Retinal pigment epithelial cell (primary cell): ENCODE data around the gene IFNG-AS1.

ENCODE experiments used
- DNase-seq: peaks from one replicate; pipeline ENCODE4 v3.0.0-alpha.2; 2010; ENCODE audit warnings: low read depth
- H3K4me3 ChIP-seq: 2 replicates; pipeline ENCODE4 v1.5.1; 2011; ENCODE audit warnings: mild to moderate bottlenecking, low read length, control low read depth, moderate library complexity
- CTCF ChIP-seq: conservative IDR thresholded peaks from 2 replicates; pipeline ENCODE4 v1.5.1; 2011; ENCODE audit warnings: low read depth, low read length, control low read depth, inconsistent platforms

Gene IFNG-AS1

GRCh38 chr12:68031174-68031573, 41.9 kb downstream of the IFNG-AS1 start:
- TF ChIP-seq CTCF, result no peak
- no peak for DNase-seq
- H3K4me3 ChIP-seq, result no peak overlapping the region

GRCh38 chr12:68031881-68032739, 42.9 kb downstream of the IFNG-AS1 start:
- DNase-seq, result no peak
- H3K4me3 ChIP-seq, result no peak overlapping the region
- TF ChIP-seq CTCF, result no peak

GRCh38 chr12:68034567-68034966, 45.3 kb downstream of the IFNG-AS1 start:
- DNase-seq, result no peak
- no peak for TF ChIP-seq CTCF
- H3K4me3 ChIP-seq, result no peak overlapping the region

GRCh38 chr12:68036642-68037041, 47.4 kb downstream of the IFNG-AS1 start:
- DNase-seq, result no peak
- TF ChIP-seq CTCF, result no peak
- H3K4me3 ChIP-seq, result no peak overlapping the region

GRCh38 chr12:68037616-68038255, 48.5 kb downstream of the IFNG-AS1 start:
- DNase-seq, result no peak
- no peak overlapping the region for H3K4me3 ChIP-seq
- TF ChIP-seq CTCF, result no peak

GRCh38 chr12:68038650-68039049, 49.4 kb downstream of the IFNG-AS1 start:
- no peak for TF ChIP-seq CTCF
- DNase-seq, result no peak
- no peak overlapping the region for H3K4me3 ChIP-seq
